Peyer's patch (tissue), 4 donors: ENCODE measurements around the gene FAM180A.

Source experiments
- POLR2A ChIP-seq, 2 donors: fragments of 450-650 bp; IDR thresholded peaks; one replicate each; pipeline ENCODE4 v1.5.1; 2017; ENCODE audit warnings: antibody characterized with exemption in 2 of 2, mild to moderate bottlenecking in 2 of 2, moderate library complexity in 2 of 2
- TF ChIP-seq, protein P1 (sequence below), 6 experiments: fragments of 450-650 bp in 4 of 6; fragments of 200-600 bp in 2 of 6; sonication (generic) in 1 of 6; IDR thresholded peaks; one replicate each; pipeline ENCODE4 v1.5.1; 2017 to 2019; ENCODE audit warnings: antibody characterized with exemption in 6 of 6, mild to moderate bottlenecking in 3 of 6, moderate library complexity in 1 of 6

DNA sequence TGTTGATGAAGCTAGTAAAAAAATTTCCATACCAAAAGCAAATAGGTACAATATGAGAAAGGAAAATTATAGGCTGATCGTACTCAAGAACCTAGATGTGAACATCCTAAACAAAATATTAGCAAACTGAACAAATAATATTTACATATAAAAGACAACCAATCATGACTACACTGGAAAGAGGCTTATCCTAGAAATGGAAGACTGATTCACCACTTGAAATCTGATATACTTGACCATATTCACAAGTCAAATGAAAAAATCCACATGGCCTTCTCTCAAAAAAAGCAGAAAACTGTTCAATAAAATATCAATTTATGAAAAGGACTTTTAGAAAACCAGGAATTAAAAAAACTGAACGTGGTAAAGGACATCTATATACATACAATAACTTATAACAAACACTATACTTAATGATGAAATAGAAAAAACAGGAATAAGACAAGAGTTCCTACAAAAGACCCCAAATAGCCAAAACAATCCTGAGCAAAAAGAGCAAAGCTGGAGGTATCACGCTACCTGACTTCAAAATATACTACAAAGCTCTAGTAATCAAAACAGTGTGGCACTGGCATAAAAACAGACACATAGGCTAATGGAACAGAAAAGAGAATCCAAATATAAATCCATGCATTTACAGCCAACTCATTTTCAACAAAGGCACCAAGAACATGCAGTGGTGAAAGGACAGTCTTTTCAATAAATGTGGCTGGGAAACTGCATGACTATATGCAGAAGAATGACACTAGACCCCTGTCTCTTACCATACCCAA lies 29.2 kb upstream of the FAM180A start:
- TF ChIP-seq, protein P1, sequence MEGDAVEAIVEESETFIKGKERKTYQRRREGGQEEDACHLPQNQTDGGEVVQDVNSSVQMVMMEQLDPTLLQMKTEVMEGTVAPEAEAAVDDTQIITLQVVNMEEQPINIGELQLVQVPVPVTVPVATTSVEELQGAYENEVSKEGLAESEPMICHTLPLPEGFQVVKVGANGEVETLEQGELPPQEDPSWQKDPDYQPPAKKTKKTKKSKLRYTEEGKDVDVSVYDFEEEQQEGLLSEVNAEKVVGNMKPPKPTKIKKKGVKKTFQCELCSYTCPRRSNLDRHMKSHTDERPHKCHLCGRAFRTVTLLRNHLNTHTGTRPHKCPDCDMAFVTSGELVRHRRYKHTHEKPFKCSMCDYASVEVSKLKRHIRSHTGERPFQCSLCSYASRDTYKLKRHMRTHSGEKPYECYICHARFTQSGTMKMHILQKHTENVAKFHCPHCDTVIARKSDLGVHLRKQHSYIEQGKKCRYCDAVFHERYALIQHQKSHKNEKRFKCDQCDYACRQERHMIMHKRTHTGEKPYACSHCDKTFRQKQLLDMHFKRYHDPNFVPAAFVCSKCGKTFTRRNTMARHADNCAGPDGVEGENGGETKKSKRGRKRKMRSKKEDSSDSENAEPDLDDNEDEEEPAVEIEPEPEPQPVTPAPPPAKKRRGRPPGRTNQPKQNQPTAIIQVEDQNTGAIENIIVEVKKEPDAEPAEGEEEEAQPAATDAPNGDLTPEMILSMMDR (IDR thresholded peaks at IDR 0.05), result no peak
- TF ChIP-seq POLR2A (IDR thresholded peaks at IDR 0.05), result no peak
